HG03565 (cell line): ENCODE measurements around the gene PLA2G2C.

Source experiments
- ATAC-seq: cut with Tn5 transposase; IDR thresholded peaks from one replicate; pipeline ENCODE4 v1.9.1; 2021; ENCODE audit warnings: mild to moderate bottlenecking, moderate library complexity; ENCODE audit not compliant: unreplicated experiment

Gene PLA2G2C

DNA sequence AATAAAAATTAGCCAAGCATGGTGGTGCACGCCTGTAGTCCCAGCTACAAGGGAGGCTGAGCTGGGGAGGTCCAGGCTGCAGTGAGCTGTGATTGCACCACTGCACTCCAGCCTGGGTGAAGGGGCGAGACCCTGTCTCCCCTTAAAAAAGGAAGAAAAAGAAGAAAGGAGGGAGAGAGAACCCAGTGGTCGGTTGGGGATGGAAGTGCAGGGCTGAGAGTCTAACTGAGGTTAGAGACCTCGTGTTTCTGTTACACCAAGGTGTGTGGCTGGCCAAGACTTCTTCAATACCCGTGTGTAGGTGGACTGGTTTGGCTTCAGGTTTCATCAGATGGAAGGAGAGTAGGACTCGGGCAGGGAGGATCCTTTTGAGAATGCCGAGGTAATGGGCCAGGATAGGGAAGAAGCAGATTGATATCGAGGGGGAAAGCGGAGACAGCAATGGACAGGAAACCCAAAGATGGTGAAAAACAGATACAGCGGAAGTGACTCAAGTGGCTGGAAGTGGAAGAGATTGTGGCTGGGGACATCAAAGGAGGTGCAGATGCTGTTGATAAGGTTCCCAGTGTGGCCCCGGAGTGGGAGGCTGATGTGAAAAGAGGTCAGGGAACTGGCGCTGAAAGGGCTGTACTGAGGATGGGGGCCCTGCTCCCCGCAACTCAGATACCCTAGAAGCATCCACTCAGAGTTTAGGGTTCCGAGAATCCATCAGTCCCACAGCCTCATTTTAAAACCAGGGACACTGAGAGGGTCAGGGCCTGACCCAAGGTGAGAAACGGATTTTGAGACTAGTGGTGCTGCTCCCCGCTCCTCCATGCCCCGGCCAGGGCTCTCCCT is 1.1 kb downstream of the PLA2G2C start:
- ATAC-seq, result no peak

DNA sequence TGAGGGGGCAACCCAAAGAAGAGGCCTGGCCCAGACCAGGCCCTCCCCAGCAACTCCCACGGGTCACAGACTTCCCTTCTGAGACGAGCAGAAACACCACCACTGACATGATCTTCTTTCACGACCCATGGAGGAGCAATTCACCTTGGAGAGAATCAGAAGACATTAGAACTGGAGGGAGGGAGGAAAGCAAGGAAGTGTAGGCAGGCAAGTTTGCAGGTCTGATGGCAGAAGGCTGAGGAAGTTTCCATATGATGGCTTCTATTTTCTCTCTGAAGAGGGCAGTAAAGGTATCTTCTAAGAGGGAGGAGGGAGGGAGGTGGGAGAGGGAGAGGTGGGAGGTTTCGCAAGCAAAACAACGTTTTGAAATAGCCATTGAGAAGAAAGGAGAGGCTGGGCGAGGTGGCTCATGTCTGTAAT is 1.8 kb downstream of the PLA2G2C start:
- ATAC-seq, result no peak

DNA sequence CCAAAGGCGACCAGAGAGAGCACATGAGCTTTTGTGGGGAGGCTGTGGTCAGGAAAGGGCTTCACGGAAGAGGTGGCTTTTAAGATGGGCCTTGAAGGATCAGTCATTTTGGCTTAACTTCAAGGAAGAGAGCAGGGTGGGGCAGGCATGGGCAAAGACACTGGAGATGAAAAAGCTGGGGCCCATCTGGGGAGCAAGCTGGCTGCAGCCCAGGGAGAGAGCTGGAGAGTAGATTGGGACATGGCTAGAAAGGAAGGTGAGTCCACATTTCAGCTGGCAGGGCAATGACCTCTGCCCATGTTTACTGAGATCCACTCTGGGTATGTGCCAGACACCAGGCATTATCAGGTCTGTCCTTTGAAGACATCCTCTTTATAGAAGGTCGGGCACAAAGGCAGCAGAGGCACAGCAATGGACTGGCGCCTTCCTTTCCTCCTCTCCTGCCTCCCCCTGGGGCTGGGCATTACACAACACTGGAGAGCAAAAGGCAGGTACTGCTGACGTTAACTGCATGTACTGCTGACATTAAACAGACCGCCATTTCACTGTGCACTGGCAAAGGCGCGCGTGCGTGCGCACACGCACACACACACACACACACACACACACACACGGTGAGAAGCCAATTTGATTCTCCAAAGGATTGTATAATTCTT is 2.6 kb downstream of the PLA2G2C start:
- ATAC-seq, result no peak

DNA sequence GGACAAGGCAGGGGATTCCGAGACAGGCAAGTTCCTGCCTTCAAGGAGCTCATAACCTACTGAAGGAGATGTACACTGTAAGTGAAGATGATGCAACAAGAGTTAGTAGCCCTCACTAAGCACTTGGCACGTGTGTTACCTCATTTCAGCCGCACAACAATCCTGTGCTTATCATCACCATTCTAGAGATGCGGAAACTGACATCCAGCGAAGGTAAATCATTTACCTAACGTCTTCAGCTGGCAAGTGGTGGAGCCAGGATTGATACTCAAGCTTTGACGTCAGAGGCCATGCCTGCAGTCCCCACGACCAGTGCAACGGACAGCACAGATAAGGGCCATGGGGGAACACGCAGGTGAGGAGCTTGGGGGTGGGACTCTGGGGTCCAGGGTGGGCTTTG is 3.3 kb downstream of the PLA2G2C start:
- ATAC-seq, result no peak

DNA sequence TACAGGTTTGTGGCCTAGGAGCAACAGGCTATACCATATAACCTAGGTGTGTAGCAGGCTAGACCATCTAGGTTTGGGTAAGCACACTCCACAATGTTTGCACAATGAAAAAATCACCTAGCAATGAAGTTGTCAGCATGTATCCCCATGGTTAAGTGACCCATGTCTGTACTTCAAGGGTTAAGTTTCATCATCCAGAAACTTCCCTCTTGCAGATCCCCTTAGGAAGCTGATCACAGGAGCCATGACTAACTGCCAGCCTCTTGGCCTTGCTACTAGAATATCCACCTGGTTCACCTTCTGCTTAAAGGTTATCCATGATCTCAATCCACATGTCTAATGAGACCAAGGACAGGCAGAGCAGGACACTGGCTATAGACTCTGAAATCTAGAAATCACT is 3.9 kb downstream of the PLA2G2C start:
- ATAC-seq, result no peak

DNA sequence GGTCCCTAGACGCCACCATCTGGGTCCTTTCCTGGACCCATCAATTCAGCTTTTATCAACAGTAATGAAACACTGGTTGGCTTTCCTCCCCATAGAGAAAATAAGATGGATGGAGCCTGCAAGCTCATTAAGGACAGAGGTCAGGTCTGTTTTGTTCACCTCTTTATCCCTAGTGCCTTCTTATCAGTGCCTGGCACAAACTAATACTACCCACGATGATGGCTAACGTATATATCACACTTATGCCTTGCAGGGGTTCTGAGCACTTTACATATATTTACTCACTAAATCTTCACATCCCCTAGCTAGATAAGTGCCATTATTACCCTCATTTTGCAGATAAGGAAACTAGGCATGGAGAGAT is 5.5 kb downstream of the PLA2G2C start:
- ATAC-seq, result no peak

DNA sequence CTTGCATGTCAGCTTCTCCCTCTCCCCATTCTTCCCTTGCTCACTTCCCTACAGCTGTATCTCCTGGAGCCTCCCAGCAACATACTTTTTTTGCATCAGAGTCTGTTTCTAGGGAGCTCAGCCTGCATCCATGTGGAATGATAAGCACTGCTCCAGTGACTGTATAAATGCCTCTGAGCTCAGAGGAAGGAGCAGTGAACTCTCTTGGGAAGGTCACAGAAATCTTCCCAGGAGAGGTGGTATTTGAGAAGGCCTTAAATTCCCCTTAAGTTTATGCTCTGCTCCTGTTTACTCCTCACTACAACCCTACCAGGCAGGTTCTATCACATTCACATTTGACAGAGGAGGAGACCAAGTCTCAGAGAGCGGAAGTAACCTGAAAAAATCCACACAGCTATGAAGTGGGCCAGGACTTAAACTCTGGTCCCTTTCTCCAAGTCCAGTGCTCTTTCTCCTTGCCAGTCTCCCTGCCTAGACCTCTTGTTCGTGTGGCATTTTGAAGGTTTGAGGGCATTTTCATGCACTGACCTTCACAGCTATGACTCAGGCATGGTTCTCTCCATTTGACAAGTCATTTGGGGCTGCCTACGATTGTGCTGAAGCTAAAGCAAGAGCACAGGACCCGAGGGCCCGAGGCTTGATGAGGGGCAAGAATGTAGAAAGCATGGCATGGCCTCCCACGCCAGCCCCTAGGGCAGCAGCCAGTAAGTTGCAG is 6.0 kb downstream of the PLA2G2C start:
- ATAC-seq, result no peak

DNA sequence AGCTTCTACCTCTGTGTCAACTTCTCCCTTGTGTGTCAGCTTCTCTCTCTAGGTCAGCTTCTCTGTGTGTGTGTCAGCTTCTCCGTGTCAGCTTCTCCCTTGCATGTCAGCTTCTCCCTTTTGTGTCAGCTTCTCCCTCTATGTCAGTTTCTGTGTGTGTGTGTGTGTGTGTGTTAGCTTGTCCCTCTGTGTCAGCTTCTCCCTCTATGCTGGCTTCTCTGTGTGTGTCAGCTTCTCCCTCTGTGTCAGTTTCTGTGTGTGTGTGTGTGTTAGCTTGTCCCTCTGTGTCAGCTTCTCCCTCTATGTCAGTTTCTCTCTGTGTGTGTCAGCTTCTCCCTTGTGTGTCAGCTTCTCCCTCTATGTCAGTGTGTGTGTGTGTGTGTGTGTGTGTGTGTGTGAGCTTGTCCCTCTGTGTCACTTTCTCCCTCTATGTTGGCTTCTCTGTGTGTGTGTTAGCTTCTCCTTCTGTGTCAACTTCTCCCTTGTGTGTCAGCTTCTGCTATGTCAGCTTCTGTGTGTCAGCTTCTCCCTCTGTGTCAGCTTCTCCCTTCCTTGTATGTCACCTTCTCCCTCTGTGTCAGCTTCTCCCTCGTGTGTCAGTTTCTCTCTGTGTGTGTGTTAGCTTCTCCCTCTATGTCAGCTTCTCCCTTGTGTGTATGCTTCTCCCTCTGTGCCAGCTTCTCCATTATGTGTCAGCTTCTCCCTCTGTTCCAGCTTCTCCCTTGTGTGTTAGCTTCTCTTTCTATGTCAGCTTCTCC is 6.8 kb downstream of the PLA2G2C start:
- no peak for ATAC-seq

DNA sequence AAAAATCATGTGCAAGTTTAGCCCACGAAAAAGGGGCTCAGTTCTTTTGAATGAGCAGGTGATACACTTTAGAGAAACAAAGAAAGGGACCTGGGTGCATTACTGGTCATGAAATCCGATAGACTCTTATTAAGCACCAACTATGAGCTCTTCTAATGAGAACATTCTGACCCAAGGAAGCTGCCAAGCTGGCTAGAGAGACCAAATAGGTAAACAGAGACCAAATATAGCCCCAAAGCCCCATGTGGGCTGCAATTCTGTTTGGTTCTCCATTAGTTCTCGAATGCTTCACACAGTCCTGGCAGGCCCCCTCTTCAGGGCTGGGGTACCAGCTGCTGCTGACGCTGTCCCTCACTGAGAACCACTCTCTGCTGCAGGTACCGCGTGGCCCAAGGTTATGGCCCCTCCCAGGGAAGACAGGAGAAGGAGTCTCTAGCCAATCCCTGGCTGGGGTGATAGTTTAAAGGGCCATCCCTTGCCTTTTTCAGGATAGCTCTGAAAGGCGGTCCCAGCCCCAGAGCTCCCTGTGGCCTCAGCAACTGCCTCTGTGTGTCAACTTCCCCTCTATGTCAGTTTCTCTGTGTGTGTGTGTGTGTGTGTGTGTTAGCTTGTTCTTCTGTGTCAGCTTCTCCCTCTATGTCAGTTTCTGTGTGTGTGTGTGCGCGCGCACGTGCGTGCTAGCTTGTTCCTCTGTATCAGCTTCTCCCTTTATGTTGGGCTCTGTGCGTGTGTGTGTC is 7.5 kb downstream of the PLA2G2C start:
- ATAC-seq, result no peak

DNA sequence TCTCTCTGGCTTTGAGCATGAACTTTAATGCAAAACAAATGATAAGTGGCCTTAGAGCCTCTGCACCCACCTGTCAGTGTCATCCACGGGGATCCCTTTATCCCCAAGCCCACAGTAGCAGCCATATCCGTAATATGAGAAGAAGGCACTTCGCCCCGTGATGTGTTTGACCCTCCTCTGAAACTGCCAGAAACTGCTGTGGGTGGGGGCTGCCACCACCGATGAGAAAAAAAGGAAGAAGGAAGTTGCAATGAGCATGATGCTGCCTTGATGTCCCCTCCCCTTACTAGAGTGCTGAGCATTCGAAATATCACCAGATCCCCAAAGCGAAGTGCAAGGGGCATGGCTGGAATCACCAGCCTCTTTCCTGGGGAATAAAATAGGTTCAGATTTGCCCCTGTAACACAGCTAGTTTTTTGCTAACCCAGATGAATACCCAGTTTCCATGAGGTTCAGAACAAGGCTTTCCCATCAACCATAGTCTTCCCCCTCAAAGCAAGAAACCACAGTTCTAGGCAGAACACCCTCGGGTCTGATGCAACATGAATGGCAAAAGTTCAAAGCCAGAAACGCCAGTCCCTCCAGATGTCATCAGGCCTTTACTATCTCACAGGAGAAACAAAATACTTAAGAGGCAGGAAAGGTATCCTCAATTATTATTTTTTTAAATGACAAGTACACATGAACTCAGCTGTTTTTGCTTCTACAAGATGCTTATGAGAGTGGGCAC is 11.2 kb downstream of the PLA2G2C start:
- ATAC-seq, result no peak

DNA sequence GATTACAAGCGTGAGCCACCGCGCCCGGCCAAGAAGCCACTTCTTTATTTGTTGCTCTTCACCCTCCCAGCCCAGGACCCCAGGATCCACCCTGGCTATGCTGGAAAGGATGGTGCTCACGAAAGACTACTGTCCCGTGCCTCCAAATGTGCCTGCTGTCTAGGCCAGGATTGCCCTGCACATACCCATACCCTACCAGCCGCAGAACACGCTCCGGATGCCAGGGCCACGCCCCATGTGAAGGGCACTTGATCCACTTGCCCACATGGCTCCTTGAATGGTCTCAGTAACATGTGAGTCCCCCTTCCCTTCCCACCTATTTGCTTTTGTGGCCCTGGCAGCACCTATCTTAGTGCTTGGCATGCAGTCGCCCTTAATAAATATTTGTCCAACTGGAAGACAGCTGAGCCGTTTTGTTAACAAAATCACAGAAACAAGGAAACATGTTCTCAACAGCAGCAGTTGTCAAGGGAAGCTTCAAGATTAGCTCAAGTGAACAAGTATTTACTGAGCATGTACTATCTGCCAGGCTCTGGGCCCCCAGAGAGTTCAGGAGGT is 14.2 kb downstream of the PLA2G2C start:
- no peak for ATAC-seq

DNA sequence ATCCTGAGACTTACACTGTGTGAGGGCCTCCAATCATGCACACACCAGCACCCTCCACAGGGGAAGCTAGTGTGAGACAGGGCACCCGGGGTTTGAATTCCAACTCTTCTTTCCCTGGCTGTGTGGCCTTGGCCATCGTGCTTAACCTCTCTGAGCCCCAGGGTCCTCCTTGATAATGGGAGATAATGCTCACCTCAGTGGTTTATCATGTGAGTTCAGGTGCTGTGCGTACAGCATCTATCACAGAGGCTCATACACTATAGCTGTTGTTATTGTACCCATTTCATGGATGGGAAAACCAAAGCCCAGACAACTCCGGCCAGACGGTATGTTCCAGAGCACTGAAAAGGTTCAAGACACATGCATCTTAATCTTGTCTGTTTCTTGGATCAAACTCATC is 16.4 kb downstream of the PLA2G2C start:
- ATAC-seq, result no peak

DNA sequence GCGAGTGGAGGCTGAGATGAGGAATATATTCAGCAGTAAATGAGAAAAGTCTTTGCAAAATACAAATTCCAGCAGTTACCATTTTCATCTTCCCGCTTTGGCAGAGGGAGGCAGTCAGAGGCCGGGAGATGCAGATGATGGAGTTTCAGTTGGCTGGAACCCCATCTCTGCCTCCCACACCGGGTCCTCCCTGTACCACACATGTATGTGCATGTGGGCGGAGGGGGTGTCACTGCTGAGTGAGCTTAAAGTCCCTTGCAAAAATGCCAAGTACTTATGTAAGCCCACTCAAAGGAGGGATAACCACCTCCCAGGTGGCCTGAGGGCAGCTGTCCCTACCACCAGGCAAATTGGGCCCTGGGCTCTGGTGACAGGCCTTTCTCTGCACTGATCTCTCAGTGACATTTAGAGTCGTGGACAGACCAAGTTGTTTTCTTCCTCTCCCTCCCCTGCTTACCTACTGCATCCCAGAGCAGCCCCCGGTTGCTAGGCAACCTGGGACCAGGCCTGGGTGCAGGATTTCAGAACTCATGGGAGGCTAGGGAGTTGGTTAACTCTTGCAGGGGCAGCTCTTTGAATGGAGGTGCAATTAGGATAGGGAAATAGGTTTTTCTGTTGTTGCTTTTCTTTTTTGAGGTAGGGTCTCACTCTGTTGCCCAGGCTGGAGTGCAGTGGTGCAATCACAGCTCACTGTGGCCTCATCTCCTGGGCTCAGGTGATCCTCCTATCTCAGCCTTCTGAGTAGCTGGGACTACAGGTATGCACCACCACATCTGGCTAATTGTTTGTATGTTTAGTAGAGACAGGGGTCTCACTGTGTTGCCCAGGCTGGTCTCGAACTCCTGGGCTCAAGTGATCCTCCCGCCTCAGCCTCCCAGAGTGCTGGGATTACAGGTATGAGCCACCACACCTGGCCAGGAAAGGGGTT is 17.5 kb downstream of the PLA2G2C start:
- no peak for ATAC-seq

DNA sequence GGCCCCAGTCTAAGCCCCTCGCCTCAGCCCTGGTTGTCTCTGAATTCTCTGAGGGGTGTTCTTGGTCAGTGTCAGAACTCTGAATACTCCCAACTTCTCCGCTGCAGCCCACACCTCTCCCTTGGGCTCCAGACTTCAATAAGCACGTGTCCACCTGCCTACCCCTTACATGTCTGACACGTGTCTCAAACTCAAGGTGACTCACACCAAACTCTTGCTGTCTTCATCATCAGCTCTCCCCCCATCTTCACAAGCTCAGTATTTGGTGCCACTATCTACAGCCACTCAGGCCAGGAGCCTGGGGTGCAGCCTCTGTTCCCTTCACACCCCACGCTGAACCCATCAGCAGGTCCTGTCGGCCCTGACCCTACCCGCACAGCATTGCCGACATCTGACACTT is 19.2 kb downstream of the PLA2G2C start:
- ATAC-seq, result no peak

DNA sequence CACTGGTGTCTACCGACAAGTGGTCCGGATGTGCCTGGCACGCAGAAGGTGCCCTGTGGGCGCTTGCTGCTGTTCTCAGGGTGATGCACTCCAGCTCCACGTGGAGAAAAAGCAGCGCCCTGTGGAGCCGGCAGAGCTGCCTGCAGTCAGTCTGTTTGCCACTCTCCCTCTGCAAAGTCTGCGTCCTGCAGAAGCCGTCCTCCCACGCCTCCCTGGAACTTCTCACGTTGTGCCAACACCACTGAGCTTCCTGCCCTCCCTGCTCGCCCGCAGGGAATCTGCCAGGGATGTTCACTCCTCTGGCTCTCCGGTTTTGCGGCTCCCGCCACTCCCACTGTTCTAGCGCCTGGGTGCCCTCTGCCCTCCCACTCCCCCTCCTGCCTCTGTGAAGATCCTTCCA is 20.3 kb downstream of the PLA2G2C start:
- no peak for ATAC-seq

DNA sequence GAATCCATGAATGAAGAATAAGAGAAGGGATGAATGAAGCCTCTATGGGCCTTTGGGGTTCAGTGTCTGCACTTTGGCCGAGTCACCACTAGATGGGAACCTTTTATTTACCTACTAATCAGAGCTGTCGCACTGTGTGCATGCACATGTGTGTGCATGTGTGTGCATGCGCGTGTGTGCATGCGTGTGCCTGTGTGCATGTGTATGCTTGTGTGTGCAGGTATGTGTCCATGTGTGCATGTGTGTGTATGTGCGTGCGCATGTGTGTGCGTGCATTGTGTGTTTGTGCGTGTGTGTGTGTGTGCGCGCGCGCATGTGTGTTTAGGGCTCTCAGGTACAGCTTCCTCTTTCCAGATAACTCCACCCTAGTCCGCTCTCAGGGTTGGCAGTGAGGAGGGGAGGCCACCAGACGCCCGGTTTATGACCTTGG is 20.8 kb downstream of the PLA2G2C start:
- ATAC-seq, result no peak

DNA sequence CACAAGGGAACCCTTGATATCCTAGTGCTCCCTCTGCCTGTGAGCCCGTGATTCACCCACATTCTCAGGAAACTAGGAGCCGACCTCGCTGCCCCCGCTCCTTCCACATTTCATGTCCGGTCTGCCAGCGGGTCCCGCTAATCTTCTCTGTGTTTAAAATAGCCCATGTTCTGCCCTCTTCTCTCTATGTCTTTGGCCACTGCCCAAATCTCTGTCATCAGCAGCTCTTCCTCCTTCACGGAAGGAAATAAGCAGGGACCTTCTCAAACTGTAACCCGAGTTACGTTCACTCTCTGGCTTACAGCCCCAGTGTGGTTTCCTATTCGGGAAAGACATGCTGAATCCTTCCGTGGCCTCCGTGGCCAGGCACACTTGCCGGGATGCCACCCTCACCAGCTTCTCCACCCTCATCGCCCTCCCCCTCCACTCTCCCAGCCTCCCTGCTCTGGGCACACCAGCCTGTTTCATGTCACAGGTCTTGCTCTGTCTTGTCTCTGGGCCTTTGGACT is 21.6 kb downstream of the PLA2G2C start:
- ATAC-seq, result no peak

DNA sequence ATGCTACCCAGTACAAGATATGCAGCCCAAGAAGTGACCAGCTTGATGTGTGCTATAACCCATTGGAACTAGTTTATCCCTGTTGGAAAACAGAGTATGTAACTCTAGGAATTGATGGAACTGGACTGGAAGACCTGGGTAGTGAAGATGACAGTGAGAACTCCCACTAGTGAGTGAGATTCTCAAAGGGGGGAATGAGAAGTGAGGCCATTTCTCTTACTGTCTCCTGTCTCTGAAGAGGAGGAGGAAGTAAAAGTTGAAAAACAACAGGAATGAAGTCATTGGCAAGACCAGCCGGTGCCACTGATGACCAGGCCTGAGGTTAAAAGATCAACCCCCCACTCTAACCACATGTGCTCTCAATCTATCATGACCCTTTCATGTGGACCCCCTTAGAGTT is 26.3 kb downstream of the PLA2G2C start:
- ATAC-seq, result no peak
